AG04450 (cell line): ENCODE measurements around the gene SLC38A5. TPM values are rescaled to one million over a fixed set of nuclear protein-coding genes. Genes with fewer than 3 reads are reported as not detected.

Experiments
- CTCF ChIA-PET: fragments of 300-600, 350-600 bp; formaldehyde crosslinking; extraction: SDS; loops from one replicate; lab custom pipeline; 2022; ENCODE audit warnings: antibody characterized with exemption, inconsistent platforms; lab: Charles Lee
- POLR2A ChIA-PET: fragments of 350-600 bp; formaldehyde crosslinking; extraction: SDS; loops from one replicate; lab custom pipeline; 2021; ENCODE audit warnings: antibody characterized with exemption, inconsistent platforms; lab: Yijun Ruan, JAX
- DNase-seq: peaks from one replicate; pipeline ENCODE4 v3.0.0-alpha.2; 2011; ENCODE audit warnings: low read depth, low spot score
- H3K27ac ChIP-seq: one replicate; pipeline ENCODE4 v1.5.1; 2012; ENCODE audit warnings: low read depth, low read length, control low read depth
- H3K27me3 ChIP-seq: one replicate; pipeline ENCODE4 v1.6.0; 2012; ENCODE audit warnings: low read length; ENCODE audit not compliant: control insufficient read depth, insufficient read depth
- H3K4me3 ChIP-seq: 2 replicates; pipeline ENCODE4 v1.5.1; 2011; ENCODE audit warnings: mild to moderate bottlenecking, low read depth, low read length, control low read depth
- H3K9me3 ChIP-seq: 2 replicates; pipeline ENCODE4 v1.5.1; 2012; ENCODE audit warnings: low read length; ENCODE audit not compliant: control insufficient read depth, insufficient read depth
- polyA plus RNA-seq: library from polyadenylated mRNA; depleted of rRNA; stranded (reverse); fragments of >200 nt; gene quantifications from 2 replicates; pipeline ENCODE4 v1.2.3, GENCODE V29; 2011
- TF ChIP-seq, protein P1 (sequence below): IDR thresholded peaks from 2 replicates; pipeline ENCODE4 v1.5.1; 2011; ENCODE audit warnings: low read depth, low read length, control low read depth, inconsistent platforms

The SLC38A5 gene
- polyA plus RNA-seq, 1 experiment = 19.1 TPM

DNA sequence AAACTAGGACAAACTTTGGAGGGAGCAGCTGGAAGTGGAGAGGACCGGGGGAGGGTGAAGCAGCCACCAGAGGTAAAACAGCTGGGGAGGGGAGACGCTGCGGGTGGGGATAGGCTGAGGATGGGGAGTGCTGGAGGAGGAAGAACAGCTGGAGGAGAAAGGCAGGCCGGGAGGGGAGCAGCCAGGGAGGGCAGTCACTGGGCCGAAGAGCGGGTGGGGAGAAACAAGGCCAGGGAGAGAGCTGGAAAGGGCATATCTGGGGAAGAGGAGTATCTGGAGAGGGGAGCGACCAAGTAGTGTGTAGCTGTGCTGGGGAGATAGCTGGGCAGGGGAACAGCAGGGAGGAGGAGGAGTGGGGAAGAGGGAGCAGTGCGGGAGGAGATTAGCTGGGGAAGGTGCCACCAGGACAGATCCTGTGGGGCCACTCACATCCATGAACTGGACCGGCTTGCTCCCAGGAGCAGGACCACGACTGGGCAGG is 2.7 kb downstream of the SLC38A5 start:
- H3K27me3 ChIP-seq = no peaks in the 10 kb centered on the region
- CTCF ChIA-PET = no interaction called here
- no peaks in the 10 kb centered on the region for H3K9me3 ChIP-seq
- no peak for DNase-seq
- TF ChIP-seq, protein P1, sequence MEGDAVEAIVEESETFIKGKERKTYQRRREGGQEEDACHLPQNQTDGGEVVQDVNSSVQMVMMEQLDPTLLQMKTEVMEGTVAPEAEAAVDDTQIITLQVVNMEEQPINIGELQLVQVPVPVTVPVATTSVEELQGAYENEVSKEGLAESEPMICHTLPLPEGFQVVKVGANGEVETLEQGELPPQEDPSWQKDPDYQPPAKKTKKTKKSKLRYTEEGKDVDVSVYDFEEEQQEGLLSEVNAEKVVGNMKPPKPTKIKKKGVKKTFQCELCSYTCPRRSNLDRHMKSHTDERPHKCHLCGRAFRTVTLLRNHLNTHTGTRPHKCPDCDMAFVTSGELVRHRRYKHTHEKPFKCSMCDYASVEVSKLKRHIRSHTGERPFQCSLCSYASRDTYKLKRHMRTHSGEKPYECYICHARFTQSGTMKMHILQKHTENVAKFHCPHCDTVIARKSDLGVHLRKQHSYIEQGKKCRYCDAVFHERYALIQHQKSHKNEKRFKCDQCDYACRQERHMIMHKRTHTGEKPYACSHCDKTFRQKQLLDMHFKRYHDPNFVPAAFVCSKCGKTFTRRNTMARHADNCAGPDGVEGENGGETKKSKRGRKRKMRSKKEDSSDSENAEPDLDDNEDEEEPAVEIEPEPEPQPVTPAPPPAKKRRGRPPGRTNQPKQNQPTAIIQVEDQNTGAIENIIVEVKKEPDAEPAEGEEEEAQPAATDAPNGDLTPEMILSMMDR = no peak
- H3K4me3 ChIP-seq = peak overlapping the region; percentile 50
- POLR2A ChIA-PET = interaction anchor here (0.7 kb wide), 1 partner anchor 8 kb away, joined by 3 read pairs; no protein-coding TSS in a partner anchor
- peak overlapping the region; percentile 39 for H3K27ac ChIP-seq

DNA sequence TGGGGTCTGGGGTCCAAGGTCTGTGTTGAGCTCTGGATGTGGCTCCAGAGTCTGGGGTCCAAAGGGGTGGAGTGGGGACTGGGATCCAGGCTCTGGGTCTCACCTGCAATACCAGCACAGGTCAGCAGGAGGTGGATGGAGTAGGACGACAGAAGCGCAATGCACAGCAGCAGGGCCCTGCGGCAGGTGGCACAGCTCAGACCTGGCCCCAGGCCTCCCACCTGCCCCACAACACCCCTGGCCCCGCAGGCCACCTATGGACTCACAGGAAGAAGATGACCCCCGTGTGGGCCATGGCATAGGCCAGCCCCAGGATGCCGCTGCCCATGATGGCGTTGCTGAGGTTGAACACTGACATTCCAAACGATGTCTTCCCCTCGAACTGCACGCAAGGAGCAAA is 3.4 kb downstream of the SLC38A5 start:
- POLR2A ChIA-PET = no interaction called here
- no peak for DNase-seq
- CTCF ChIA-PET = interaction anchor here (0.7 kb wide), 1 partner anchor 55 kb away, joined by 3 read pairs; no protein-coding TSS in a partner anchor
- TF ChIP-seq, protein P1 = peak; percentile 13; the same call in 1 of the 2 replicates
- no peaks in the 10 kb centered on the region for H3K27me3 ChIP-seq
- H3K4me3 ChIP-seq = no peak overlapping the region
- H3K9me3 ChIP-seq = no peaks in the 10 kb centered on the region
- no peak overlapping the region for H3K27ac ChIP-seq

DNA sequence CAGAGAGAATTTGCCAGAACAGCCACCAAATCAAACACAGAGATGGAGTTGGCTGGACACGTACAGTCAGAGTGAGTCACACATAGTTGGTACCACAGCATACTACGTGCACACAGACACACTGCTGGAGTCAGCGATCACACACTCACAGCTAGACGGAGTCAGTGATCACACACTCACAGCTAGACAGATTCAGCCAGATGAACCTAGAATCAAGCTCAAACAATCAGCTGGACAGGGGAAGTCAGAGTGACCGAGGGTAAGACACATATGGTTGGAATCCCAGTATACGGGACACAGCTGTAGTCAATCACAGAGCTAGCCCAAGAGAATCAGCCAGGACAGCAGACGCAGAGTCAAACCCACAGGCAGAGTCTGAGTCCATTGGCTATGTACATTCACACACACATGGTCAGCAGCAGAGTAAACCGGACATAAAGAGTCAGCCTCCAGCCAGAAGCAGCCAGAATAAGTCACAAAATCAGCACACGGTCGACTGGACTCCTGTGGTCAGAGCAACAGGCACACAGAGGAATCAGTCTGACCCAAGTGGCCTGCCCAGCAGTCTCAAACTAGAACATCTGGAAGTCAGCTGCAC is 4.6 kb downstream of the SLC38A5 start:
- peak; percentile 61 for DNase-seq
- Histone ChIP-seq H3K4me3 (peak overlapping the region; percentile 27), H3K27me3 (no peaks in the 10 kb centered on the region), H3K27ac (peak overlapping the region; percentile 73), H3K9me3 (no peaks in the 10 kb centered on the region)
- ChIA-PET CTCF (no interaction called here), POLR2A (interaction anchor here (0.6 to 1.4 kb wide), 3 partner anchors 16 to 485 kb away, joined by 3 to 8 read pairs (median 5); partner anchors contain the start of gene TBC1D25)
- TF ChIP-seq, protein P1 = no peak

DNA sequence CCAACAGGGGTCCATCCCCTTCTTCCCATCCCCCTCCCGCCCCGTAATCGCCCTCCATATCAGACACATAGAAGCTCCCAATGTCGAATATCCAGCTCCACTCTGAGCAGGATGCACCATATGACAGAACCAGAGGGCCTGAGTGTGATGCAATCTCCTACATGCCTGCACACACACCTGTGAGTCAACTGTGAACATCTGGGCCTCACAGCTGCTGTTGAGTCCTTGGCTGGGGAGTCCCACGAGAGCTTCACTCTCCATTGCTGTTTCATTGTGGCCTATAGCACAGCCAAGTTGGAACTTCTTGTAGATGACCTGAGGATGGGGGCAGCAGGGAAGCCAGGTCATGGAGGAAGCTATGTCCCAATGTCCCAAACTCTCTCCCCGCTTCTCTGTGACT is 8.2 kb downstream of the SLC38A5 start:
- DNase-seq = no peak
- H3K27me3 ChIP-seq = no peaks in the 10 kb centered on the region
- no peak overlapping the region for H3K27ac ChIP-seq
- ChIA-PET CTCF (no interaction called here), POLR2A (no interaction called here)
- TF ChIP-seq, protein P1 = no peak
- H3K9me3 ChIP-seq = no peaks in the 10 kb centered on the region
- H3K4me3 ChIP-seq = no peak overlapping the region

DNA sequence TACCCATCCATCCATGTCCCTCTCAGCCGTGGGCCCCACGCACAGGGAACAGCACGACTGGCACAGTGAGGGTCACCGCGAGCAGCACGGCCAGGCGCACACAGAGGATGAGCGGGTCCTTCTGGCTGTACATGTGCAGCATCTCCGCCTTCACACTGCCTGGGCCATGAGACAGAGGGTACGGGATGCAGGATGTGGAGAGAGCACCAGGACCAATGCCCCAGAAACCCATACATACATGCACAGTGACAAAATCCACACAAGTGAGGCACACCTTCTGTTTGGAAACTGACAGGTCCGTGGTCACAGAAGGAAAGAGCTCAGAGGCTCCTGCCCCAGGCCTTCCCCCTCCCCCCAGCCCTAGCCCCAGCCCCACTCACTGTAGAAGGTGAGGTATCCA is 9.5 kb downstream of the SLC38A5 start:
- Histone ChIP-seq H3K27ac (no peak overlapping the region), H3K9me3 (no peaks in the 10 kb centered on the region), H3K27me3 (no peaks in the 10 kb centered on the region), H3K4me3 (no peak overlapping the region)
- ChIA-PET POLR2A (no interaction called here), CTCF (no interaction called here)
- TF ChIP-seq, protein P1 = no peak
- no peak for DNase-seq
